ENCODE data around the gene ABCF2.

ABCF2 gene

DNA sequence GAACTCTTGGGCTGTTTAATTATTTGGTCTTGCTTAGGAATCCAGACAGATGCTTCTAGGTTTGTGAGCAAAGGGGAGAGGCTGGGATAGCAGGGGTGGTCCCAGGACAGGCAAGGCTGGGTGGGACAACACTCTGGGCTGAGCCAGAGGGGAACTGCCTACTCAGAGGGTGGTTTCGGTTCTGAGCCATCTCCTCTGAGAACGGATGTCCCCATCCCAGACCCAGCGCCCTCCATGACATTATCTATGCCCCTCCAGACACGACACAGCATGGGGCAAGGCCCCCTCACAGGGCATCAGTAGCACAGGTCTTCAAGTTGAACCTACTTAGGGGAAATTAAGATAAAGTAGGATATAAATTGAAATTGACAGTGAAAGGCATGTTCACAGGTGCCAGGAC lies 47.1 kb downstream of the ABCF2 start:
- no peaks in the 10 kb centered on the region for H3K4me1 ChIP-seq (ENCODE audit: insufficient read depth, poor library complexity, severe bottlenecking)
- H3K27ac ChIP-seq (ENCODE audit: poor library complexity, severe bottlenecking): no peak overlapping the region
- no peak for DNase-seq (ENCODE audit: low spot score)
- no peak for ATAC-seq (ENCODE audit: low read depth)
- H3K4me3 ChIP-seq (ENCODE audit: severe bottlenecking): no peak overlapping the region
- TF ChIP-seq, protein P1, sequence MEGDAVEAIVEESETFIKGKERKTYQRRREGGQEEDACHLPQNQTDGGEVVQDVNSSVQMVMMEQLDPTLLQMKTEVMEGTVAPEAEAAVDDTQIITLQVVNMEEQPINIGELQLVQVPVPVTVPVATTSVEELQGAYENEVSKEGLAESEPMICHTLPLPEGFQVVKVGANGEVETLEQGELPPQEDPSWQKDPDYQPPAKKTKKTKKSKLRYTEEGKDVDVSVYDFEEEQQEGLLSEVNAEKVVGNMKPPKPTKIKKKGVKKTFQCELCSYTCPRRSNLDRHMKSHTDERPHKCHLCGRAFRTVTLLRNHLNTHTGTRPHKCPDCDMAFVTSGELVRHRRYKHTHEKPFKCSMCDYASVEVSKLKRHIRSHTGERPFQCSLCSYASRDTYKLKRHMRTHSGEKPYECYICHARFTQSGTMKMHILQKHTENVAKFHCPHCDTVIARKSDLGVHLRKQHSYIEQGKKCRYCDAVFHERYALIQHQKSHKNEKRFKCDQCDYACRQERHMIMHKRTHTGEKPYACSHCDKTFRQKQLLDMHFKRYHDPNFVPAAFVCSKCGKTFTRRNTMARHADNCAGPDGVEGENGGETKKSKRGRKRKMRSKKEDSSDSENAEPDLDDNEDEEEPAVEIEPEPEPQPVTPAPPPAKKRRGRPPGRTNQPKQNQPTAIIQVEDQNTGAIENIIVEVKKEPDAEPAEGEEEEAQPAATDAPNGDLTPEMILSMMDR (IDR thresholded peaks at IDR 0.05; ENCODE audit: poor library complexity, severe bottlenecking): no peak
- H3K36me3 ChIP-seq (ENCODE audit: low read depth): no peaks in the 10 kb centered on the region
- no peaks in the 10 kb centered on the region for H3K9me3 ChIP-seq (ENCODE audit: severe bottlenecking)
- no peaks in the 10 kb centered on the region for H3K27me3 ChIP-seq (ENCODE audit: insufficient read depth, poor library complexity, severe bottlenecking)

DNA sequence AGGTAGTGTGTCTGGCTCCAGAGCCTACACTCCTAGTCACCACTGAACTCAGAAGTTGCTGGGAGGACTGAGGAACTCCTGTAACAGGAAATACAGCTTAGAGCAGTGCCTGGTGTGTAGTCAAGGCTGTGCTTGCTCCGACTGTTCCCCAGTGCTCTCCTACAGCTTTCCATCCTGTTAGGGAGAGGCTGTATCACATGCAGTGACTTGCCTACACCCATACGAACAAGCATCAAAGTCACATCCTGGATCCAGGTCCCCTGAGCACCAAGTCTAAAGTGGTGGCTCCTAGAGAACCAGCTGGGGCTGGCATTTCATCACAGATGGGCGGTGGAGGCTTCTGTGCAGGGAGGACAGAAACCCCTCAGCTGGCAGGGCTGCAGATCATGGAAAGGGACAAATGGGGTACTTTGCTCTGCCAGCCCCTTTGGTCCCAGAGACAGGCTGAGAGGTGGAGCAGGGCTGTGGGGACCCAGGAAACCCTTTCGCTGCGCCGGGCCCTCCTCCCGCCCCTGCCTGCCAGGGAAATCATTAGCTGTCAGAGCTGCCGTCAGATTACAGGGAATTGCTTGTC lies 47.6 kb downstream of the ABCF2 start:
- H3K27ac ChIP-seq (ENCODE audit: poor library complexity, severe bottlenecking): no peak overlapping the region
- DNase-seq (ENCODE audit: low spot score) (no peak), ATAC-seq (ENCODE audit: low read depth) (no peak)
- TF ChIP-seq, protein P1 (IDR thresholded peaks at IDR 0.05; ENCODE audit: poor library complexity, severe bottlenecking): no peak
- no peaks in the 10 kb centered on the region for H3K9me3 ChIP-seq (ENCODE audit: severe bottlenecking)
- H3K4me3 ChIP-seq (ENCODE audit: severe bottlenecking): no peak overlapping the region
- H3K4me1 ChIP-seq (ENCODE audit: insufficient read depth, poor library complexity, severe bottlenecking): no peaks in the 10 kb centered on the region
- H3K27me3 ChIP-seq (ENCODE audit: insufficient read depth, poor library complexity, severe bottlenecking): peaks cover 1% of the 10 kb centered on the region
- H3K36me3 ChIP-seq (ENCODE audit: low read depth): no peaks in the 10 kb centered on the region

DNA sequence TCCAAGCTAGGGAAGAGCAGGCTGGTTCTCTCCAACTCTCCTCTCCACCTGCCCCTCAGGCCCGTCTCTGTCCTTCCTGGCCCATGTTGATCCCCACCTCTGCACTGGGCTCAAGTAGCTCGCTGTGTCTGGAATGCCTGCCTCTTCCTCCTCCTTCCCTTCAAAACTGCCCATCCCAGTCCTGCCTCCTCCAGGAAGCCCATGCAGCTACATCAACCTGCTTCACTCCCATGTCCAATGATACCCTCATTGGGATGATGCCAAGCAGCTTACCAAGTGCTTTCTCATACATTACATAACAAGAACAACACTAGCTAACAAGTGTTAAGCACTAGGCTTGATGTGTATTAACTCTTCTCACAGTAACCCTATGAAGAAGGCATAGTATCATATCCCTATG lies 48.2 kb downstream of the ABCF2 start:
- no peak overlapping the region for H3K27ac ChIP-seq (ENCODE audit: poor library complexity, severe bottlenecking)
- H3K27me3 ChIP-seq (ENCODE audit: insufficient read depth, poor library complexity, severe bottlenecking): peaks cover 5% of the 10 kb centered on the region
- TF ChIP-seq, protein P1 (IDR thresholded peaks at IDR 0.05; ENCODE audit: poor library complexity, severe bottlenecking): no peak
- DNase-seq (ENCODE audit: low spot score): no peak
- H3K36me3 ChIP-seq (ENCODE audit: low read depth): no peaks in the 10 kb centered on the region
- H3K9me3 ChIP-seq (ENCODE audit: severe bottlenecking): no peaks in the 10 kb centered on the region
- H3K4me1 ChIP-seq (ENCODE audit: insufficient read depth, poor library complexity, severe bottlenecking): no peaks in the 10 kb centered on the region
- no peak for ATAC-seq (ENCODE audit: low read depth)
- H3K4me3 ChIP-seq (ENCODE audit: severe bottlenecking): no peak overlapping the region

DNA sequence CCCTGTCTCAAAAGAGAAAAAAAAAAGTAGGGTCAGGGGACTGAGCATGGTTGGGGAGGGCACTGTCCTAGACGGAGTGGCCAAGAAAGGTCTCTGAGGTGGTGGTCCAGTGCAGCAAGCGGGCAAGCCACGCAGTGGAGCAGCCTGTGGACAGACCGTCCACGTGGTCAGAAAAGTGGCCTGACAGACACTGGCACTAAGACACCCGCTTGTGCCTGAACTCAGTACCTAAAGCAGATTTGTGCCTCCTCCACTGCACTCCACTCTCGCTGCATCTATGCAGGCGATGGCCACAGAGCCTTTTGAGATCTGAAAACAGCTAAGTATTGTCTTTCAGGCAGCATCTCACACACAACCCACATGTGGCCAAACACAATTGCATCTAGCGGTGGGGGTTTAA lies 48.8 kb downstream of the ABCF2 start:
- Histone ChIP-seq H3K4me1 (ENCODE audit: insufficient read depth, poor library complexity, severe bottlenecking) (no peaks in the 10 kb centered on the region), H3K9me3 (ENCODE audit: severe bottlenecking) (no peaks in the 10 kb centered on the region), H3K4me3 (ENCODE audit: severe bottlenecking) (no peak overlapping the region), H3K36me3 (ENCODE audit: low read depth) (no peaks in the 10 kb centered on the region), H3K27ac (ENCODE audit: poor library complexity, severe bottlenecking) (no peak overlapping the region), H3K27me3 (ENCODE audit: insufficient read depth, poor library complexity, severe bottlenecking) (peaks cover 11% of the 10 kb centered on the region)
- no peak for ATAC-seq (ENCODE audit: low read depth)
- DNase-seq (ENCODE audit: low spot score): no peak
- TF ChIP-seq, protein P1 (IDR thresholded peaks at IDR 0.05; ENCODE audit: poor library complexity, severe bottlenecking): no peak

DNA sequence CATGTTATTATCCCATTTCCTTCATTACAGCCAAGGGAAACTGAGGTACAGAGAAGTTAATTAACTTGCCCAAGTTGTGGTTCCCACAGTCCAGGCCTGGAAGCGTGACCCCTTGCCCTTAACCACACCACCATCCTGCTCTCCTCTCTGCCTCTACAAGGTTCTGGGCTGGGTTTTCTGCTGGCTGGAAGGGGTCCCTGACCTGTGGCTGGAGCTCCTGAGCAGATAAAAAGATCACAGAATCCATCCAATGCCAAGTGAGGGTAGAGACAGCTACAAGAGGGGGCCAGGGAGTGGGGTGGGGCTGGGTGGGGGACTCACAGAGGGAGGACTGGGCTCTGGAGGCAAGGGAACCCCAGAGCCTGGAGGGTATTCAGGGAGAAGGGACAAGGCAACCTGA lies 49.7 kb downstream of the ABCF2 start:
- TF ChIP-seq, protein P1 (IDR thresholded peaks at IDR 0.05; ENCODE audit: poor library complexity, severe bottlenecking): no peak
- no peaks in the 10 kb centered on the region for H3K4me1 ChIP-seq (ENCODE audit: insufficient read depth, poor library complexity, severe bottlenecking)
- H3K27me3 ChIP-seq (ENCODE audit: insufficient read depth, poor library complexity, severe bottlenecking): peaks cover 17% of the 10 kb centered on the region

More for the DNA sequence above, 49.7 kb downstream of the ABCF2 start:
- DNase-seq (ENCODE audit: low spot score): no peak
- Histone ChIP-seq H3K36me3 (ENCODE audit: low read depth) (no peaks in the 10 kb centered on the region), H3K9me3 (ENCODE audit: severe bottlenecking) (no peaks in the 10 kb centered on the region), H3K27ac (ENCODE audit: poor library complexity, severe bottlenecking) (no peak overlapping the region), H3K4me3 (ENCODE audit: severe bottlenecking) (no peak overlapping the region)
- ATAC-seq (ENCODE audit: low read depth): no peak
